OCI-LY7 (cell line): Measurements from ENCODE around the gene ARL6IP5. TPM values are rescaled to one million over a fixed set of nuclear protein-coding genes. Genes with fewer than 3 reads are reported as not detected.

Source experiments
- BruUV-seq: library from RNA; stranded (reverse); fragments of 400-500 nt; replicated peaks from 2 replicates; lab custom pipeline; 2021; lab: Mats Ljungman, UMichigan
- CTCF ChIA-PET: fragments of 300-600 bp; sonication (Branson Sonifier 250); formaldehyde crosslinking; loops from one replicate; lab custom pipeline; 2022; ENCODE audit warnings: antibody characterized with exemption; ENCODE audit not compliant: unreplicated experiment; lab: Charles Lee
- POLR2A ChIA-PET: fragments of 300-600 bp; sonication (Branson Sonifier 250); formaldehyde crosslinking; loops from one replicate; lab custom pipeline; 2022; ENCODE audit warnings: antibody characterized with exemption; lab: Charles Lee
- DNase-seq: peaks from one replicate; pipeline ENCODE4 v3.0.0-alpha.2; 2015; ENCODE audit warnings: low spot score
- H2AFZ ChIP-seq: fragments of 200-600 bp; sonication (generic), shearing (Covaris generic); 2 replicates; pipeline ENCODE4 v1.6.1; 2014; ENCODE audit warnings: mild to moderate bottlenecking, antibody characterized with exemption, low read length, moderate library complexity
- H3K27ac ChIP-seq: fragments of 200-600 bp; sonication (generic); 2 replicates; pipeline ENCODE4 v1.5.1; 2014; ENCODE audit warnings: mixed run types, low read depth, mild to moderate bottlenecking, moderate library complexity, low read length, inconsistent platforms; ENCODE audit not compliant: poor library complexity, severe bottlenecking
- H3K36me3 ChIP-seq: fragments of 200-600 bp; sonication (generic); 2 replicates; pipeline ENCODE4 v1.6.1; 2014; ENCODE audit warnings: mild to moderate bottlenecking, antibody characterized with exemption, low read length, moderate library complexity, mixed read lengths; ENCODE audit not compliant: insufficient read depth
- H3K4me1 ChIP-seq: fragments of 200-600 bp; sonication (generic); 2 replicates; pipeline ENCODE4 v1.5.1; 2014; ENCODE audit warnings: mild to moderate bottlenecking, low read length; ENCODE audit not compliant: insufficient read depth, poor library complexity, severe bottlenecking
- H3K4me2 ChIP-seq: fragments of 200-600 bp; sonication (generic); 2 replicates; pipeline ENCODE4 v1.6.1; 2014; ENCODE audit warnings: mild to moderate bottlenecking, low read length
- H3K4me3 ChIP-seq: fragments of 200-600 bp; sonication (generic); 2 replicates; pipeline ENCODE4 v1.5.1; 2014; ENCODE audit warnings: mild to moderate bottlenecking, low read depth, low read length; ENCODE audit not compliant: poor library complexity, severe bottlenecking
- H3K79me2 ChIP-seq: fragments of 200-600 bp; sonication (generic); 2 replicates; pipeline ENCODE4 v1.6.1; 2016; ENCODE audit warnings: low read depth, mild to moderate bottlenecking, low read length, moderate library complexity, mixed read lengths; ENCODE audit not compliant: insufficient read depth
- H3K9me2 ChIP-seq: fragments of 200-600 bp; sonication (generic); 2 replicates; pipeline ENCODE4 v1.6.1; 2016; ENCODE audit warnings: mild to moderate bottlenecking, low read length, mixed read lengths; ENCODE audit not compliant: insufficient read depth
- H3K9me3 ChIP-seq: fragments of 200-600 bp; sonication (generic); 2 replicates; pipeline ENCODE4 v1.6.1; 2014; ENCODE audit warnings: mild to moderate bottlenecking, mixed run types, low read length, mixed read lengths
- H4K20me1 ChIP-seq: fragments of 200-600 bp; sonication (generic); 2 replicates; pipeline ENCODE4 v1.6.1; 2014; ENCODE audit warnings: mild to moderate bottlenecking, antibody characterized with exemption, low read length, moderate library complexity, mixed read lengths; ENCODE audit not compliant: insufficient read depth
- CTCF ChIP-seq: fragments of 200-600 bp; sonication (generic); conservative IDR thresholded peaks from 2 replicates; pipeline ENCODE4 v1.5.1; 2014; ENCODE audit warnings: mild to moderate bottlenecking, antibody characterized with exemption, low read length, moderate library complexity, mixed read lengths
- EZH2phosphoT487 ChIP-seq: fragments of 200-600 bp; sonication (generic); IDR thresholded peaks from 2 replicates; pipeline ENCODE4 v1.6.1; 2018; ENCODE audit warnings: low read depth, borderline replicate concordance, mild to moderate bottlenecking, mixed run types, antibody characterized with exemption, low read length, moderate library complexity, mixed read lengths
- intact Hi-C: fragments of 100-400 bp; cut with micrococcal nuclease; formaldehyde crosslinking; loops from one replicate; pipeline ENCODE4 v1.10.0; 2022; ENCODE audit not compliant: unreplicated experiment
- total RNA-seq, 2 experiments: library from RNA; depleted of rRNA in 1 of 2; stranded (reverse); fragments of >200 nt in 1 of 2; shearing (Covaris generic) in 1 of 2; gene quantifications; 2 replicates each; pipeline ENCODE4 v1.2.3, GENCODE V29; 2014 to 2022

Gene ARL6IP5
- total RNA-seq, 2 experiments from 2014 or later = 26.7 to 28.9 TPM

- CTCF ChIA-PET = no interaction called here
- no peak for DNase-seq
- no peak for TF ChIP-seq CTCF
- Histone ChIP-seq H3K4me1 (peaks cover 16% of the 10 kb centered on the region), H3K27ac (no peak overlapping the region), H3K4me3 (no peak overlapping the region), H3K9me3 (no peaks in the 10 kb centered on the region), H3K79me2 (peaks cover 39% of the 10 kb centered on the region), H2AFZ (no peak overlapping the region), H3K36me3 (peaks cover 67% of the 10 kb centered on the region), H3K9me2 (no peaks in the 10 kb centered on the region), H4K20me1 (peaks cover 13% of the 10 kb centered on the region; the same call in 1 of the 2 replicates), H3K4me2 (no peak overlapping the region)
- POLR2A ChIA-PET = interaction anchor here (0.6 to 1.2 kb wide), 5 partner anchors 9 to 49 kb away, joined by 3 to 4 read pairs (median 3); no protein-coding TSS in a partner anchor
- no TSS peak for BruUV-seq
- intact Hi-C loops = no loop called here
Observed at GRCh38 chr3:69048990-69049389, 35.7 kb upstream of the ARL6IP5 start.

GRCh38 chr3:69051756-69052471 lies 32.8 kb upstream of the ARL6IP5 start, which contains the start of gene TMF1:
Gene TMF1 (minus strand): TSS chr3:69052333. CDS start chr3:69052086, 247 bp downstream.
- Histone ChIP-seq H3K4me1 (peaks cover 16% of the 10 kb centered on the region), H3K27ac (peak within 1 kb of the TSS; percentile 56), H3K36me3 (peaks cover 69% of the 10 kb centered on the region), H4K20me1 (peaks cover 13% of the 10 kb centered on the region; the same call in 1 of the 2 replicates), H3K9me3 (no peaks in the 10 kb centered on the region), H3K4me2 (peak within 1 kb of the TSS; percentile 94), H3K9me2 (no peaks in the 10 kb centered on the region), H3K79me2 (peaks cover 34% of the 10 kb centered on the region), H3K4me3 (peak within 1 kb of the TSS; percentile 88), H2AFZ (peak within 1 kb of the TSS; percentile 95)
- no peak for TF ChIP-seq CTCF
- TF ChIP-seq EZH2phosphoT487 = no peak
- ChIA-PET POLR2A (interaction anchor here (0.6 to 4.5 kb wide), 8 partner anchors 7 to 1397 kb away, joined by 3 to 49 read pairs (median 4); partner anchors contain the start of genes ARL6IP5 and UBA3), CTCF (interaction anchor here (0.6 kb wide), 1 partner anchor 13 kb away, joined by 3 read pairs; no protein-coding TSS in a partner anchor)
- peak; percentile 98 for DNase-seq
- intact Hi-C loops = loop anchor here (1.0 kb wide), 1 partner anchor 28 kb away; the partner anchor contains the start of gene UBA3
- BruUV-seq = no TSS peak
